OCI-LY3 (cell line): ENCODE data around the gene ASXL3.
A peak's percentile ranks its signal among the peaks of the same experiment; 100 is the strongest.

ENCODE experiments used
- H2AFZ ChIP-seq: fragments of 200-600, 300-600 bp; shearing (Covaris generic); 2 replicates; pipeline ENCODE4 v1.6.0; 2014; ENCODE audit warnings: antibody characterized with exemption, low read depth, low read length
- H3K27ac ChIP-seq: fragments of 200-600, 300-600 bp; sonication (generic); 2 replicates; pipeline ENCODE4 v1.5.1; 2014; ENCODE audit warnings: mild to moderate bottlenecking, low read length, moderate library complexity, mixed read lengths
- H3K27me3 ChIP-seq: fragments of 200-600, 300-600 bp; sonication (generic); 2 replicates; pipeline ENCODE4 v1.6.1; 2014; ENCODE audit warnings: low read depth, low read length, mixed read lengths
- H3K36me3 ChIP-seq: fragments of 200-600, 300-600 bp; sonication (generic); replicated peaks from 2 replicates; pipeline ENCODE3; 2014; ENCODE audit warnings: low read depth, low read length, mixed read lengths
- H3K4me1 ChIP-seq: fragments of 300-600, 200-600 bp; sonication (generic); 2 replicates; pipeline ENCODE4 v1.6.1; 2014; ENCODE audit warnings: low read length, mixed read lengths
- H3K4me2 ChIP-seq: fragments of 200-600, 300-600 bp; sonication (generic); 2 replicates; pipeline ENCODE4 v1.6.1; 2014; ENCODE audit warnings: low read length, mixed read lengths
- H3K4me3 ChIP-seq: fragments of 300-600, 200-600 bp; sonication (generic); 2 replicates; pipeline ENCODE4 v1.5.1; 2014; ENCODE audit warnings: antibody characterized with exemption, mild to moderate bottlenecking, low read length, moderate library complexity
- H3K79me2 ChIP-seq: fragments of 300-600, 200-600 bp; shearing (Covaris generic); 2 replicates; pipeline ENCODE4 v1.6.1; 2014; ENCODE audit warnings: mild to moderate bottlenecking, low read length, mixed read lengths
- H3K9ac ChIP-seq: fragments of 300-600, 200-600 bp; shearing (Covaris generic); 2 replicates; pipeline ENCODE4 v1.6.0; 2014; ENCODE audit warnings: mild to moderate bottlenecking, low read length, moderate library complexity
- H3K9me3 ChIP-seq: fragments of 200-600, 300-600 bp; shearing (Covaris generic); 2 replicates; pipeline ENCODE4 v1.6.1; 2014; ENCODE audit warnings: low read length, mixed read lengths; ENCODE audit not compliant: insufficient read depth
- H4K20me1 ChIP-seq: fragments of 200-600, 300-600 bp; sonication (generic); 2 replicates; pipeline ENCODE4 v1.6.1; 2016; ENCODE audit warnings: low read length, mixed read lengths; ENCODE audit not compliant: insufficient read depth
- CTCF ChIP-seq: fragments of 200-600, 300-600 bp; sonication (generic); IDR thresholded peaks from 2 replicates; pipeline ENCODE4 v1.5.1; 2014; ENCODE audit warnings: antibody characterized with exemption, low read length, low read depth
- EZH2phosphoT487 ChIP-seq: fragments of 200-600 bp; shearing (Covaris generic); IDR thresholded peaks from 2 replicates; pipeline ENCODE4 v1.6.1; 2018; ENCODE audit warnings: antibody characterized with exemption, mixed run types, low read depth

ASXL3 gene

GRCh38 chr18:33717339-33717738, 139.3 kb downstream of the ASXL3 start:
- H3K9me3 ChIP-seq: no peaks in the 10 kb centered on the region
- no peak for TF ChIP-seq EZH2phosphoT487
- TF ChIP-seq CTCF: no peak
- H3K79me2 ChIP-seq: no peaks in the 10 kb centered on the region

GRCh38 chr18:33720133-33720532, 142.1 kb downstream of the ASXL3 start:
- TF ChIP-seq EZH2phosphoT487 (no peak), CTCF (no peak)
- Histone ChIP-seq H3K27me3 (no peaks in the 10 kb centered on the region), H3K9me3 (no peaks in the 10 kb centered on the region; the same call in 1 of the 2 replicates), H3K9ac (no peak overlapping the region), H3K36me3 (no peaks in the 10 kb centered on the region), H3K4me2 (no peak overlapping the region), H3K27ac (no peak overlapping the region), H4K20me1 (no peaks in the 10 kb centered on the region), H3K79me2 (no peaks in the 10 kb centered on the region), H3K4me1 (peaks cover 14% of the 10 kb centered on the region), H2AFZ (no peak overlapping the region), H3K4me3 (no peak overlapping the region)

More at GRCh38 chr18:33717339-33717738, 139.3 kb downstream of the ASXL3 start:
- Histone ChIP-seq H3K4me1 (peaks cover 14% of the 10 kb centered on the region), H3K27ac (no peak overlapping the region), H3K4me3 (no peak overlapping the region), H3K4me2 (no peak overlapping the region), H2AFZ (no peak overlapping the region), H4K20me1 (no peaks in the 10 kb centered on the region), H3K36me3 (no peaks in the 10 kb centered on the region), H3K27me3 (no peaks in the 10 kb centered on the region), H3K9ac (no peak overlapping the region)

GRCh38 chr18:33729556-33729955, 151.5 kb downstream of the ASXL3 start:
- no peak overlapping the region for H2AFZ ChIP-seq
- no peak overlapping the region for H3K27ac ChIP-seq
- H3K9me3 ChIP-seq: no peaks in the 10 kb centered on the region
- H3K9ac ChIP-seq: no peak overlapping the region
- H4K20me1 ChIP-seq: no peaks in the 10 kb centered on the region
- no peak for TF ChIP-seq CTCF
- TF ChIP-seq EZH2phosphoT487: no peak
- peaks cover 11% of the 10 kb centered on the region for H3K4me1 ChIP-seq
- no peak overlapping the region for H3K4me3 ChIP-seq
- H3K36me3 ChIP-seq: no peaks in the 10 kb centered on the region
- H3K4me2 ChIP-seq: peak overlapping the region; percentile 29
- H3K79me2 ChIP-seq: no peaks in the 10 kb centered on the region
- H3K27me3 ChIP-seq: no peaks in the 10 kb centered on the region

GRCh38 chr18:33733376-33733775, 155.4 kb downstream of the ASXL3 start:
- Histone ChIP-seq H3K4me2 (no peak overlapping the region), H3K9ac (no peak overlapping the region), H2AFZ (no peak overlapping the region), H3K27ac (no peak overlapping the region), H3K4me1 (peaks cover 11% of the 10 kb centered on the region), H4K20me1 (no peaks in the 10 kb centered on the region), H3K4me3 (no peak overlapping the region), H3K36me3 (no peaks in the 10 kb centered on the region), H3K79me2 (no peaks in the 10 kb centered on the region), H3K27me3 (no peaks in the 10 kb centered on the region), H3K9me3 (no peaks in the 10 kb centered on the region)
- TF ChIP-seq CTCF (no peak), EZH2phosphoT487 (no peak)
